GM23338 (cell line): ENCODE results near the gene CRB2.

Experiments
- CTCF ChIP-seq, 2 experiments: fragments of 200-600 bp in 1 of 2; sonication (generic) in 1 of 2; conservative IDR thresholded peaks; 2 replicates each; pipeline versions ENCODE4 v1.5.1 to v1.6.1; 2016 to 2017; ENCODE audit warnings: antibody characterized with exemption in 2 of 2, low read depth in 2 of 2, mild to moderate bottlenecking in 2 of 2, moderate library complexity in 1 of 2
- EZH2 ChIP-seq: fragments of 200-600 bp; sonication (generic); IDR thresholded peaks from one replicate; pipeline ENCODE4 v1.8.0; 2017; ENCODE audit warnings: antibody characterized with exemption, mild to moderate bottlenecking, low read depth; ENCODE audit not compliant: unreplicated experiment
- JUNB ChIP-seq: IDR thresholded peaks from one replicate; pipeline ENCODE4 v1.6.1; 2016; ENCODE audit warnings: antibody characterized with exemption; ENCODE audit not compliant: unreplicated experiment
- POLR2AphosphoS5 ChIP-seq: IDR thresholded peaks from 2 replicates; pipeline ENCODE4 v1.6.1; 2016; ENCODE audit warnings: antibody characterized with exemption, low read depth
- REST ChIP-seq: IDR thresholded peaks from one replicate; pipeline ENCODE4 v1.6.1; 2018; ENCODE audit warnings: antibody characterized with exemption; ENCODE audit not compliant: unreplicated experiment
- ZNF114 ChIP-seq: fragments of 250-450 bp; sonication (Bioruptor Pico); IDR thresholded peaks from 2 replicates; pipeline ENCODE4 v1.5.0; 2020; ENCODE audit warnings: mild to moderate bottlenecking, moderate library complexity

GRCh38 chr9:123343443-123344191 is 12.4 kb upstream of the CRB2 start:
- TF ChIP-seq CTCF (conservative IDR thresholded peaks at IDR 0.05; ENCODE audit: low read depth in 2 of 2) (no peak), EZH2 (no peak), POLR2AphosphoS5 (no peak), REST (no peak), JUNB (no peak), ZNF114 (no peak)
